SIG-M5 (cell line): ENCODE measurements around the gene GEMIN7.

Source experiments
- DNase-seq: peaks from one replicate; lab custom pipeline; 2025; lab: John Stamatoyannopoulos, UW

The GEMIN7 gene

GRCh38 chr19:45079063-45079910 is at the start of gene GEMIN7:
TSS of gene GEMIN7 (plus strand) at chr19:45079260. CDS start at chr19:45090115, 10,855 bp downstream.
- DNase-seq: no peak

GRCh38 chr19:45030825-45031224 is 48.2 kb upstream of the GEMIN7 start:
- no peak for DNase-seq

- no peak for DNase-seq
Observed at GRCh38 chr19:45032421-45032820, 46.6 kb upstream of the GEMIN7 start.

GRCh38 chr19:45035755-45036154 is 43.3 kb upstream of the GEMIN7 start:
- no peak for DNase-seq

- DNase-seq: no peak
Observed at GRCh38 chr19:45037393-45038169, 41.5 kb upstream of the GEMIN7 start.

- no peak for DNase-seq
Observed at GRCh38 chr19:45038931-45039893, 39.8 kb upstream of the GEMIN7 start, which contains the start of gene CLASRP. TSS of gene CLASRP (plus strand) at chr19:45039045. CDS start at chr19:45040213, 1,168 bp downstream.

- no peak for DNase-seq
Observed at GRCh38 chr19:45040059-45040771, 38.8 kb upstream of the GEMIN7 start.

GRCh38 chr19:45041125-45041524 is 37.9 kb upstream of the GEMIN7 start:
- DNase-seq: no peak

GRCh38 chr19:45045671-45046353 is 33.2 kb upstream of the GEMIN7 start:
- no peak for DNase-seq

- DNase-seq: no peak
Observed at GRCh38 chr19:45046355-45046754, 32.7 kb upstream of the GEMIN7 start.

GRCh38 chr19:45047188-45047797 is 31.8 kb upstream of the GEMIN7 start:
- peak; percentile 25 for DNase-seq

GRCh38 chr19:45049073-45049736 is 29.9 kb upstream of the GEMIN7 start:
- no peak for DNase-seq

GRCh38 chr19:45050036-45050435 is 29.0 kb upstream of the GEMIN7 start:
- no peak for DNase-seq

GRCh38 chr19:45051929-45052579 is 27.0 kb upstream of the GEMIN7 start:
- no peak for DNase-seq

GRCh38 chr19:45056831-45057230 is 22.2 kb upstream of the GEMIN7 start:
- DNase-seq: no peak

GRCh38 chr19:45057444-45057843 is 21.6 kb upstream of the GEMIN7 start:
- DNase-seq: no peak

GRCh38 chr19:45058622-45059159 is 20.4 kb upstream of the GEMIN7 start:
- no peak for DNase-seq

GRCh38 chr19:45059258-45059965 is 19.6 kb upstream of the GEMIN7 start:
- DNase-seq: no peak
